ENCODE data around the gene LRFN4. TPM values are rescaled to one million over a fixed set of nuclear protein-coding genes. Genes with fewer than 3 reads are reported as not detected.

LRFN4 gene
- total RNA-seq, 1 donor from 2014 or later: 24.1 TPM

GRCh38 chr11:66858186-66858938 lies 1.5 kb downstream of the LRFN4 start:
- no peak for DNase-seq (ENCODE audit: low read depth, low spot score)

DNA sequence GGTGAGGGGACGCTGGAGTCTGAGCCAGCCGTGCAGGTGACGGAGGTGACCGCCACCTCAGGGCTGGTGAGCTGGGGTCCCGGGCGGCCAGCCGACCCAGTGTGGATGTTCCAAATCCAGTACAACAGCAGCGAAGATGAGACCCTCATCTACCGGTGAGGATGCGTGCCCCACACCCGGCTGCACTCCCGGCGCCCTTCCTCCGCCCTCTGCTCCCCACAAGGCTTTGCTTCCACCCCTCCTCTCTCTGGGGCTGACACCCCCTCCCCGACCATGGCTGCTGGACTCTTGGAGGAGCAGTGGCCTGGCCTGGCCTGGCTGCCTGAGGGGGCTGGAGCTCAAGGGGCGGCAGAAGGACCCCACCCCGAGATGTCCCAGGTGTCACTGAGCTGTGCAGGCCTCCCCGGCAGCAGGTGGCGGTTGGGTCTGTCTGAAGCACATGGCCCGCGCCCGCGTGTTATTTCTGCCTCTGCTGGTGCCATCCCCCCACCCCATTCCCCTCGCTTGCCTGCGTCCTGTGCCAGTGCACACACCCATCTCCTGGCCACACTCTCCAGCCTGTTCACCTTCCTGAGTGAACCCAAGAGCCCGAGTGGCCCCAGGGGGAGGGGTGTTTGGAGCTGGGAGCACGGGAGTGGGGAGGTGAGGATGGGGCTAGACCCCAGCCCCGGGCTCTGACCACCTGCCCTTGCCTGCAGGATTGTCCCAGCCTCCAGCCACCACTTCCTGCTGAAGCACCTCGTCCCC lies 2.2 kb downstream of the LRFN4 start:
- no peak for DNase-seq (ENCODE audit: low read depth, low spot score)

DNA sequence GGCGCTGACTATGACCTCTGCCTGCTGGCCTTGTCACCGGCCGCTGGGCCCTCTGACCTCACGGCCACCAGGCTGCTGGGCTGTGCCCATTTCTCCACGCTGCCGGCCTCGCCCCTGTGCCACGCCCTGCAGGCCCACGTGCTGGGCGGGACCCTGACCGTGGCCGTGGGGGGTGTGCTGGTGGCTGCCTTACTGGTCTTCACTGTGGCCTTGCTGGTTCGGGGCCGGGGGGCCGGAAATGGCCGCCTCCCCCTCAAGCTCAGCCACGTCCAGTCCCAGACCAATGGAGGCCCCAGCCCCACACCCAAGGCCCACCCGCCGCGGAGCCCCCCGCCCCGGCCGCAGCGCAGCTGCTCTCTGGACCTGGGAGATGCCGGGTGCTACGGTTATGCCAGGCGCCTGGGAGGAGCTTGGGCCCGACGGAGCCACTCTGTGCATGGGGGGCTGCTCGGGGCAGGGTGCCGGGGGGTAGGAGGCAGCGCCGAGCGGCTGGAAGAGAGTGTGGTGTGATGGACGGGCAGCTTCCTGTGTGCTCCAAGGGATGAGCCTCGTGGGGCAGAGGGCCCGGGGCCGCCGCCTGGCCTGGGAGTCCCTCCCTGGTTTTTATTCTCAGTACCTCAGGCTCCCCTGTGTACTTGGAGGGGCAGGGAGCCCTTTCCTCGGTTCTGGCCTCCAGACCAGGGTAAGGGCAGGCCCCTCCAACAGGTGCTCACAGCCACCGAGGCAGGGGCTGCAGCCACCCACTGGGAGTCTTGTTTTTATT lies 3.0 kb downstream of the LRFN4 start:
- DNase-seq (ENCODE audit: low read depth, low spot score): no peak

- DNase-seq (ENCODE audit: low read depth, low spot score): no peak
Observed at GRCh38 chr11:66860449-66860831, 3.6 kb downstream of the LRFN4 start.

DNA sequence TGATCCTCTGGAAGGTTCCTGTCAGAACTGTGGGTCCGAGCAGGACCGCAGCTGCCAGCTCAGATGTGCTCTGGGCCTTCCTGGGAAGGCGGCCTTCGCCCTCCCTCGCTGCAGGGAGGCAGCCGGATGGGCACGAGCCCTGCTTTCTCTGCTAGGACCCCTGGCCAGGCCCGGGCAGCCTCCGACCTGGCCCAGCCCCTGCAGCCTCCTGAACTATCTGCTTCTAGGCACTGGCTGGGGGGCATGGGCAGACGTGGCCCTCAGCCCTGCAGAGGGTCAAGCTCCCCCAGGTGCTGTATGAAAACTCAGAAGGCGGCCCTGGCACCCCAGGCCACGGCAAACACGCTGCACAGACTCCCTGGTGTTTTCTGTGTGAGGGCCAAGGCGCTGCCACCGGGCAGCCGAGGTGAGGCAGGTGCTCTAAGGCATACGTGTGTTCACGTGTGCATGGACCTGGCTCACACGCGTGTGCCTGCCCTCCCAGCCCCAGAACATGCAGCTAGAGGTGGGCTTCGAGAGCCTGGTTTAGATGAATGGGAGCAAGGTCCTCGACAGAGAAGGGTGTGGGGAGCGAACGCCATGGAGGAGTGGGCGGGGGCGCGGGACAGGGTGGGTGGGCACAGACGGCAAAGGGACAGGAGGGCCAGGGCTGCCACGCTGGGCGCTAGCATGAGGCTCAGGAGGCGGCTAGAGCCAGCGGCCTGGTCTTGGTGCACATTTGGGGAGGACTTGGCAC lies 4.3 kb downstream of the LRFN4 start:
- DNase-seq (ENCODE audit: low read depth, low spot score): no peak

DNA sequence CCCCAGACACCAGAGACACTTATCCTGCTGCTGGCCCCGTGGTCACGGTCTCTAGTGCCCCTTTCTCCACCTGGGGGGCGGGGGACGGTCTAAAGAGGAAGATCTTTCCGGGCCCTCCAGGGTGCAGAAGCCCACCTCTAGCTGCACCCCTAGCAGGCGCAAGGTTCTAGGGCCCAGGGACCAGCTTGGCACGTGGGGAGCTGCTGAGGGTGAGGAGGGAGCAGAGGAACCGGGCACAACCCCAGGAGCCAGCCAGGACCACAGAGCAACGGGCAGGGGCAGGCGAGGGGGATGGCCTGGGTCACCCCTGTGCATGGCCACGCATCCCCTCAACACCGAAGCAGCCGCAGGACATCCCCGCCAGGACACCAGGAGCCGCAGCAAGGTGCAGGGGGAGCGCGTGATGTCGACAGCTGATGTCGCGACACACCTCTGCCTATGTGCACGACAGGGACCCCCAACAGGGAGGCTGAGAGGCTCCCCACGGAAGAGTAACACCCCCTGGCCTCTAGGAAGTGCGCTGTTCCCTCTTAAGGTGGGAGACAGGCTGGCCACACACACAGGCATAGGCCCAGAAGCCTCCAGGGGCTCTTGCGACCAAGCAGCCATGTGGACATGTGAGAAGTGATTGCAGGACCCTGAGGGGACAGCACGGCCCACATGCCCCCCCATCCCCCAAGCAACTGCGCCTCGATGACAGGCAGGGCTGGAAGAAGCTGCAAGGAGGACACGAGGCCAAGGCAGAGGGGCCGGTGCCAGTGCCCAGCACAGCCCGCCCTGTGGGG lies 5.1 kb downstream of the LRFN4 start:
- no peak for DNase-seq (ENCODE audit: low read depth, low spot score)

GRCh38 chr11:66862559-66863037 lies 5.7 kb downstream of the LRFN4 start:
- DNase-seq (ENCODE audit: low read depth, low spot score): no peak

DNA sequence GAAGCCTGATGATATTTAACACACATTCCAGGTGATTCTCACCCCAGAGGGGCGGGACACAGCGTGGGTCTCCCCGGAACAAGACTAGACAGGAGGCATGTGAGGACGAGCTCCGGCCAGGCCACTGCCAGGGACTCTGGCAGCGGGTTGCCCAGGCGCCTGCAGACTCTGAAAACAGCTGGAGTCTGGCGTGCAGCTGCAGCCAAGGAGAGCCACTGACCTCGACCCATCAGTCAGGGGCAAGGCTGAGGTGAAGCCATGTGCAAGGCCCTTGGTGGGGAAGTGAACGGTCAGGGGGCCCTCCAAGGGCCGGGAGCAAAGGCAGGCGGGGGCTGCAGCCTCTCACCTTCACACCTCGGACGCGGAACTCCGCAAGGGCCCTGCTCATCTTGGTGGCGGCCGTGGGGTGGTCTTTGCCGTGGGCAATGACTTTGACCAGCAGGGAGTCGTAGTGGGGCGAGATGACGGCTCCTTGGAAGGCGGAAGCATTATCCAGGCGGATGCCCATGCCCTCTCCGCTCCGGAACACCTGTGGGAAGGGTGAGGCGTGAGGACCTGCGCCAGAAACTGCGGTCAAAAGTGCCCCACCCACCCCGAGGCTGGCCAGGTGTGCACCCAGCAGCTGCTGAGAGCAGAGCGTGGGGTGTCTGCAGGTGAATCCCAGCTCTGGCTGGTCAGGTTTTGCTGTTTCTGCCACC lies 6.7 kb downstream of the LRFN4 start:
- DNase-seq (ENCODE audit: low read depth, low spot score): no peak

DNA sequence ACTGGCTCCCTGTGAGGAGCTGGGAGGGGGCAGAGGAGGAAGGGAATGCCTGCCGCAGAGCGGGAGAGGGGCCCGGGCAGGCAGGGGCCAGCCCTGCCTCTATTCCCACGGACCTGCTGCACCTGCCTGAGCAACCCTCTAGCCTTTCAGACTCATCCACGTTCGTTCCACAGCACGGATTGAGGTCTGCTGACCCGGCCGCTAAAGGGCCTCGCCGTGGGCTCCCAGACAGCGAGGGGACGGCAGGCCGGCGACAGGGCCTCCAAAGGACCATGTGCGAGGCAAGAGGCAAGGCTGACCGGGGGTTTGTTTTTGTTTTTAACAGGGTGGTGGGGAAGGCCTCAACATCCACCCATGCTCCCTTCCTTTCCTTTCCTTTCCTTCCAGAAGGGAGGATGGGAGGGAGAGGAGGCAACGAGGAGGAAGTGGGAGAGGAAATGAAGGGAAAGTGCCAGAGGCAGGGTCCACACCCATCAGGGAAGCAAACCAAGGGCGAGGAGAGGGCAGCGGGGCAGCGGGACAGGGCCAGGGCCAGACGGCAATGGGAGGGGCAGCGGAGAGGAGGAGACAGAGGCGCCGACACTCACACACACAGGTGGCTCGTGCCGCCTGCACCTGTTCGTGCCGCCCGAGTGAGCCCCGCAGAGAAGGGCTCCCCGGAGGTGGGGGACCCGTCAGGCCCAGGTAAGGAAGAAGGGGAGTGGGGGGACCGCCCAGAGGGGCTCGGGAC lies 7.5 kb downstream of the LRFN4 start:
- DNase-seq (ENCODE audit: low read depth, low spot score): no peak

DNA sequence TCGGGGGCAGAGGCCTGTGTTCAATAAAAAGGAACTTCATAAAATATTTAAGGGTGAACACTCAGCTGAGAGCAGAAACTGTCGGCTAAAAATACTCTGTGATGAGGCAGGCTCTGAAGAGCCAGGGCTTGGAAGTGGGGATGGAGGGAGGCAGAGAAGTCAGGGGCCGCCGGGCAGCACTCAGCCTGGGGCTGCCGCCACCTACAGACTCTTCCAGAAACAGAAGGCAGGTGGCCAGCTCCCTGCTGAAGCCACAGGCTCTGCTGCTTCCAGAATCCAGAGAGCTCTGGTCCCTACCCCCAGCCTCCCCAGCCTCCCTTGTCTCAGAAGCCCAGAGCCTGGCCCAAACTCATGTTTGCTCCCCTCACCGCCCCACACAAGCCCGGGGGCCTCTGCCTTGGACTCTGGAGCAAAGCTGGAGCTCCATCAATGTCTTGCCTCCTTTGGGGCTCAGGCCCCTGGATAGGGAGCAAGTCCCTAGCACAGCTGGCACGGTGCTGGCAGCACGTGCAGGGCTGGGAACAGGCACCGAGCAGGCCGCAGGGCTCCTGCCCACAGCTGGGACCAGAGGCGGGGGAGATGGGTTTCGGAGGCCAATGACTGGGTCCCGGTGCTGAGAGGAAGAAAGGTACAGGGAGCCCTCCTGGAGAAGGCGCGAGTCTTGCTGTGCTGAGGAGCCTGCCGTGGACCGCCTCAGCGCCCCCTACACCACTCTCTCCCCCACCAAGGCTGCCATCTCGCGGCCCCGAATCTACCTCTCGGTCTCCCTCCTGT lies 8.2 kb downstream of the LRFN4 start:
- no peak for DNase-seq (ENCODE audit: low read depth, low spot score)

DNA sequence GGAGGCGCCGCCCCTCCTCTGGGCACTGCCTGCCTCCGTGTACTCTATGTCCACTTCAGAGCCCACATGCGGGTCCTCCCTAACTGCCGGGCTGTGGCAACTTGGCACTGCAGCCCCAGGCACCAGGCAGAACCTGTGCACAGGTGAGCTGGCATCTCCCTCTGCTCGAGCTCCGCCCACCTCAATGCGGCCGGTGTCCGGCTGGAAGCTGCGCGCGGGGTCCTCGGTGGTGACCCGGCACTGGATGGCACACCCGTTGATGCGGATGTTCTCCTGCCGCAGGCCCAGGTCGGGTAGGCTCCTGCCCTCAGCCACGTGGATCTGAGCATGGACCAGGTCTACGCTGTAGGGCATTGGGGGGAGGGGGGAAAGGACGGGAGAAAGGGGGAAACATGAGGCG lies 9.1 kb downstream of the LRFN4 start:
- DNase-seq (ENCODE audit: low read depth, low spot score): no peak

GRCh38 chr11:66866511-66866986 lies 9.7 kb downstream of the LRFN4 start:
- no peak for DNase-seq (ENCODE audit: low read depth, low spot score)

DNA sequence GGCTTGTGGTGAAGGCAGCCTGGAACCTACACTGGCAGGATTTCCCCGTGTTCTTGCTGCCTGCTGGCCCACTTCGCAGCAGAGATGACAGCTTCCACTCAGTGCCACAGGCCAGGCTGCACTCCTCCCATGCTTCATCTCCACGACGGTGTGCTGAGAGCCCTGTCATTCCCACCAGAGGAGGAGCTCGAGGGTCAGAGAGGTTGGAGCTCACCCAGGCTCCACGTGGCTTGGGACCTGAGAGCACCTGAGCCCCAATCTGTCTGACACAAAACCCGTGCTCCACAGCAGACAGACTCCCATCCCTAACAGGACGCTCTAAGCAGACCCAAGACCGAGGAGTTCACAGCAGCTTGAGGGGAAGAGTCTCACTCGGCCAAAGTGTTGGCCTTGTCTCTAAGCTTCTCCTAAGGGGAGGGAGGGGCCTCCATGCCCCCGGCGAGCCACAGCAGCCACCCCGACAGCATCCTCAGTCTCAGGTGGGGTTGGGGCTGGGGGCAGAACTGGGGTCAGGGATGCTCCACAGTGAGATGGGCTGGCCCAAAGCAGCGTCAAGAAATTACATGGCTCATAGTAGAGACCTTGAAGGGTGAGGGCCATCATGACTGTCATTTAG lies 10.7 kb downstream of the LRFN4 start:
- no peak for DNase-seq (ENCODE audit: low read depth, low spot score)

GRCh38 chr11:66868082-66868725 lies 11.3 kb downstream of the LRFN4 start:
- DNase-seq (ENCODE audit: low read depth, low spot score): no peak

DNA sequence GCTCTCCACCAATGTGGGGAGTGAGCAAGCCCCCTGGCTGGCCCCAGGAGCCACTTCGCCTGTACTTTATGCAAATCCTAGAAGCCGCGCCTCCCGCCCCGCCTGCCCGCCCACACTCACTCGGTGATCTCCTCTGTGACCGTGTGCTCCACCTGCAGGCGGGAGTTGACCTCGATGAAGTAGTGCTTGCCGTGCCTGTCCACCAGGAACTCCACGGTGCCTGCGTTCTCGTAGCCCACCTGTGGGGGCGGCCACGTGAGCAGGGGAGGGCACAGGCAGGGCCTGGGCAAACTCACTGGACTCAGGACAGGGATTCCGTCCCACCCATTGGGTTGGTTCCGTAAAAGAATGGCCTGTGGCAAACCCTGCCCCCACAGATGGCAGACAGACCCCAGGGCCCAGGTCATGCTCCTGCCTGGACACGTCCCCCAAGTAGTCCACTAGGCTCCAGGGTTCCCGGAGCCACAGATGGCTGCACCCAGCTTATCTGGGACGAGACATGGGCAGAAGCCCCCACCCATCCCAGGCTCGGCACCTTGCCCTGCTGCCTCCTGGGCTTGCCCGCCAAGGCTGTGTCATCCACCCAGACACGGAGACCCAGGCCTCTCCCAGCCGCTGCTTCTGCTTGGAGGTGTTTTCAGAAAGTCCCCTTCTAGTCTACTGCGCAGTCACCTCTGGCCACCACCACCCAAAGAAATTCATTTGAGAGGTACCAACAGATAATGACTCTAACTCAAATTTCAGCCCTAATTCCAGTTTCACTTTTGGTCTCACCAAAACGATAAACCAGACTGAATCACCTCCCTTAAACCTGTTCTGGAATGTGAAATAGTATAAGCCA lies 12.1 kb downstream of the LRFN4 start:
- no peak for DNase-seq (ENCODE audit: low read depth, low spot score)

DNA sequence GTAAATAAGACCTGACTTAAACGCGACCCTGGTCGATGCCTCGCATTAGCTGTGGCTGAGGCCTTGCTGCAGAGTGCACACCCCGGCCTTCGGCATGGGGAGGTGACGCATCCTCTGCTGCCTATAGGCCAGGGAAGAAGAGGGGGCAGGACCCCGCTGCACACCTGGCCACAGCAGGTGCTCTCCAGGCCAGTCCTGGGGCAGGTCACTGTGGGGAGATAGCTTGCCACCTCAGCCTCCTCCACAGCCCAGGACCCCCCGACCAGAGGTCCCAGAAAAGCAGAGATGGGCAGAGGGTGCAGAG lies 12.7 kb downstream of the LRFN4 start:
- no peak for DNase-seq (ENCODE audit: low read depth, low spot score)

- DNase-seq (ENCODE audit: low read depth, low spot score): no peak
Observed at GRCh38 chr11:66870131-66870530, 13.3 kb downstream of the LRFN4 start.
